Endometrial microvascular endothelial cells (primary cell): ENCODE results near the gene OBSCN. TPM values are rescaled to one million over a fixed set of nuclear protein-coding genes. Genes with fewer than 3 reads are reported as not detected.
"Not testable (repeated sequence)": the region's sequence is repeated elsewhere in the genome, so short reads cannot be mapped to it uniquely, and the experiment has no call there.

Source experiments
- in situ Hi-C: cut with HindIII; loops from 2 replicates; pipeline ENCODE4 v1.10.0; 2017; ENCODE audit warnings: low sequenced_read_pairs, low pct_unique_long_range_greater_than_20kb; ENCODE audit errors: inconsistent ontology term
- total RNA-seq: library from RNA; depleted of rRNA; stranded (reverse); fragments of >200 nt; gene quantifications from one replicate; pipeline ENCODE4 v1.2.3, GENCODE V29; 2015; ENCODE audit errors: inconsistent ontology term

Gene OBSCN
- total RNA-seq, 1 donor from 2014 or later, result 0.37 TPM

- in situ Hi-C loops, result no loop called here
Measured at GRCh38 chr1:228222548-228222947, 14.7 kb downstream of the OBSCN start.

- in situ Hi-C loops, result no loop called here
Measured at GRCh38 chr1:228224198-228225164, 16.6 kb downstream of the OBSCN start.

DNA sequence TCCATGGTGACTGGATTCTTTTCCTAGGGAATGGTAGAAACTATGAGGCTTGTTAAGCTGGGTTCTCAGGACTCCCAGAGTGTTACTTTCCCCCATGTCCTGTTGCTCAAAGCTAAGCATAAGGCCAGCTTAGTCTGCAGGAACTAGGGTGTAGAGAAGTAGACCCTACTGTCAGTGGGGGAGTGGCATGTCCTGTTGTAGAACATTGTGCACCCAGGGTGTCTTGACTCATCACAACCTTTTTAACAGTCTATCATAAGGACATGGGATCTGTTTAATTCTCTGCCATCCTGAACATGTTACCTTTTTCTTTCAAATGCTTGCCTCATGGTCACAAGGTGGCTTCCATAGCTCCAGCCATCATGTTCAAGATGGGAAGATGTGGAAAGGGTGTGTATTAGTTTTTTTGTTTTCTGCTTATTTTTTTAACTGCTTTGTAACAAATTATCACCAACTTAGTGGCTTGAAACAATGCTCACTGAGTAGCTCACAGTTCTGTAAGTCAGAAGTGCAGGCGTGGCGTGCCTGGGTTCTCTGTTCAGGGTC is 17.4 kb downstream of the OBSCN start:
- in situ Hi-C loops, result no loop called here

- in situ Hi-C loops, result no loop called here
Measured at GRCh38 chr1:228225740-228226139, 17.9 kb downstream of the OBSCN start.

GRCh38 chr1:228226141-228226874 is 18.5 kb downstream of the OBSCN start:
- in situ Hi-C loops, result no loop called here

DNA sequence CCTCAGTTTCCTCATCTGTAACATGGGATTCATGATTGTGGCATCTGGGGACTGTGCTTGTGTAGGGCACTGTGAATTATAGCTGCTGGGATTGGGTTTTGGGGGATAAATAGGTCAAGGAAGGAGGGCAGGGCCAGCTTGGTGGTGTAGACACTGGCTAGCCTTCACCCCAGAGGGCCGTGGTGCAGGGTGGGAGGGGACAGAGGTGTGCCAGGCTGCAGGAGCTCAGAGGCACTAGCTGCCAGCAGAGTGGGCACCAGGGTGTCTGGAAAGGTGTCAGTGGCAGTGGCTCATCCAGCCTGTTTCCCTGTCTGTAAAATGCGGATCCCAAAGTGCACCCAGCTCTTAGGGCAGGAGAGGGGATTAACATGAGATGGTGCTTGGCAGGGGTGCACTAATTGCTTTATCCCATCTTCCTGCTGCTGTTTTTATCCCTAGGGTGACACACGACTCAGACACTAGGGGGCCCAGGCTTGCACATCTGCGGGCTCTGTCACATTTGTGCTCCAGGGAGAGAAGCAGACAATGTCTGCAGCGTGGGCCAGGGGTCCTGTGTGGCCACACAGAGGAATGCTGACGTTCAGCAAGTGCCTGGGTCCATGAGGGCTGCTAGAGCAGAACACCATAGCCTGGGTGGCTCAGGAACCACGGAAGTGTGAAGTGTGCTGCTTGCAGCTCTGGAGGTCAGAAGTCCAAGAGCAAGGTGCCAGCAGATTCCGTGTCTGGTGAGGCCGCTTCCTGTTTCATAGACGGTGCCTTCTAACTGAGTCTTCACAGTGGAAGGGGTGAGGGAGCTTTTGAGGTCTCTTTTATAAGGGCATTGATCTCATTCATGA is 19.3 kb downstream of the OBSCN start:
- in situ Hi-C loops, result no loop called here

DNA sequence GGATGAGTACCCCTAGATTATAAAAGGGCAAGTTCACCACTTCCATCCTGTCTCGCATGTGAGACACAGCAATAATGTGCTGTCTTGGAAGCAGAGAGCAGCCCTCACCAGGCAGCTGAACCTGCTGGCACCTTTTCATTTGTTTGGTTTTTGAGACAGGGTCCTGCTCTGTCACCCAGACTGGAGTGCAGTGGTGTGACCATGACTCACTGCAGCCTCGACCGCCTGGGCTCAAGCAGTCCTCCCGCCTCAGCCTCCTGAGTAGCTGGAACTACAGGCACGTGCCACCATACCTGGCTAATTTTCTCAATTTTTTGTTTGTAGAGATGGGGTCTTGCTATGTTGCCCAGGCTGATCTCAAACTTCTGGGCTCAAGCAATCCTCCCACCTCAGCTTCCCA is 20.3 kb downstream of the OBSCN start:
- in situ Hi-C loops, result not testable (repeated sequence)

- in situ Hi-C loops, result no loop called here
Measured at GRCh38 chr1:228228601-228229074, 20.8 kb downstream of the OBSCN start.

DNA sequence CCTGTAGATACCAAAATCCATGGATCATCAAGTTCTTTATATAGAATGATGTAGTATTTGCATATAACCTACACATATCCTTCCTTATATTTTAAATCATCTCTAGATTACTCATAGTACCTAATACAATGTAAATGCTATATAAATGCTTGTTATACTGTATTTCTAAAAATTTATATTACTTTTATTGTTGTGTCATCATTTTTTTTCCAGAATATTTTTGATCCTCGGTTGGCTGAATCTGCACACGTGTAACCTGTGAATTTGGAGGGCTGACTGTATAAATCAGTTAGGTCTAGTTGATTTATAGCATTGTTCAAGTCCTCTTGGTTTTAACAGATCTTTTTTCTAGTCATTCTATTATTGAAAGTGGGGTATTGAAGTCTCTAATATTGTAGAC is 23.3 kb downstream of the OBSCN start:
- in situ Hi-C loops, result no loop called here

- in situ Hi-C loops, result no loop called here
Measured at GRCh38 chr1:228233136-228233535, 25.3 kb downstream of the OBSCN start.

DNA sequence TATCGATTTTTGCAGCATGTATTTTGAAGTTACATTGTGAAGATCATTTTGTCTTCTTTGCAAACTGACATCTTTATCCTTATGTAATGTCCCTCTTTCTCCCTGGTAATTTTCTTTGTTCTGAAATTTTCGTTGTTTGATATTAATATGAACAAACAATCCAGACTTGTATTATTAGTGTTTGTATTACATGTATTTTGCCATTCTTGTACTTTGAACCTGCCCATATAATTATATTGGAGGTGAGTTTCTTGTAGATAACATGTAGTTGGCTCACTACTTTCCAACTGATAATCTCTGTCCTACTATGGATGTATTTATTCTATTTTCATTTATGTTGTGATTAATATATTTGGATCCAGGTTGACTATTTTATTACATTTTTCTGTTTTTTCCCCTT is 27.1 kb downstream of the OBSCN start:
- in situ Hi-C loops, result no loop called here

DNA sequence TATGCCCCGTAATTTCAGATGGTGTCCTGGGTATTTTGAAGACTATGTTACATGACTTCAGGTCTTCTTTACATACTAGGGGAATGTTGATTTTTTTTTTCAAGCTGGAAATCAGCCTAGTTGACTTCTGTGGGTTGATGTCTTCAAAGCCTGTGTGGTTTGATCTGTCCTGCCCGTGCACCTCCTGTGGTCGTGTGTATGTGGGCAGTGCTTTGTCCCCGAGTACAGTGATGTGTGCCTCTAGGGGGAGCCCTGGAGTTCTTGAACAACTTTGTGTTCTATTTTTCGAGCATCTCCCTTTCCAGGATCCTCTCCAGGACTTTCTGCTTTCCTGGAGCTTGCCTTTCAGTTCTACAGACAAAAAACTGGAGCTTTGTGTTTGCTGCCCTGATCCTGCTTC is 28.9 kb downstream of the OBSCN start:
- in situ Hi-C loops, result no loop called here

GRCh38 chr1:228238007-228238406 is 30.2 kb downstream of the OBSCN start:
- in situ Hi-C loops, result no loop called here

GRCh38 chr1:228238461-228238860 is 30.6 kb downstream of the OBSCN start:
- in situ Hi-C loops, result no loop called here

- in situ Hi-C loops, result no loop called here
Measured at GRCh38 chr1:228240411-228241240, 32.8 kb downstream of the OBSCN start.

DNA sequence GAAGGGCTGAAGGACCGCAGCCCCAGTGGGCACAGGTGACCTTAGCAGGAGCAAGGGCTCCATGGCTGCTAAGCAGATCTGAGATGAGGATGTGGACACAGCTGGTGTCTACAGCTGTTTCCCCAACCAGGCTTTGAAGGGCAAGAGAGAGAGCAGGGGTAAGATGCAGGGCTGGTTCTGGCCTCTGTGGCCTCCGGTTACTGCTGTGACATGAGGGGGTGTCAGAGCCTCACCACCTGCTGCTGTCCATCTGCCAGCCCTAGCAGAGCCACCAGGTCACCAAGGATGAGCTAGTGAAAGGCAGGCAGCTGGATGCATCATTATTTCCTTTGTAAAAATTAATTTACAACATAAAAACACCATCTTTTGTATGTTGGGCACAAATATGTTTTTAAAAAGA is 33.4 kb downstream of the OBSCN start:
- in situ Hi-C loops, result no loop called here

GRCh38 chr1:228242409-228242808 is 34.6 kb downstream of the OBSCN start:
- in situ Hi-C loops, result no loop called here

DNA sequence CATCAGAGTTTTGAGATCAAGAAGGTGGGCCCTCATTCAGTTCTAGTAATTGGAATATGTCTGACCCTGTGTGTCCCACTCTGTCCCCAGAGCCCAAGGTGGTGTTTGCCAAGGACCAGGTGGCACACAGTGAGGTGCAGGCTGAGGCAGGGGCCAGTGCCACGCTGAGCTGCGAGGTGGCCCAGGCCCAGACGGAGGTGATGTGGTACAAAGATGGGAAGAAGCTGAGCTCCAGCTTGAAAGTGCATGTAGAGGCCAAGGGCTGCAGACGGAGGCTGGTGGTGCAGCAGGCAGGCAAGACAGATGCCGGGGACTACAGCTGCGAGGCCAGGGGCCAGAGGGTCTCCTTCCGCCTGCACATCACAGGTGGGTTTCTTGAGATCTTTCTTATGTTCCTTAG is 35.2 kb downstream of the OBSCN start:
- in situ Hi-C loops, result no loop called here
